Limb (tissue), 2 donors: ENCODE measurements around the gene AP5Z1.
A peak's percentile ranks its signal among the peaks of the same experiment; 100 is the strongest.

Experiments used
- DNase-seq, 2 donors: peaks; one replicate each; pipeline ENCODE4 v3.0.0-alpha.2; 2016; ENCODE audit errors: extremely low spot score in 2 of 2

Gene AP5Z1

GRCh38 chr7:4765776-4766490 lies 9.5 kb upstream of the AP5Z1 start:
- no peak for DNase-seq

GRCh38 chr7:4766666-4767519 lies 8.5 kb upstream of the AP5Z1 start:
- peak in 1 of 2 donors; percentile 27 for DNase-seq

DNA sequence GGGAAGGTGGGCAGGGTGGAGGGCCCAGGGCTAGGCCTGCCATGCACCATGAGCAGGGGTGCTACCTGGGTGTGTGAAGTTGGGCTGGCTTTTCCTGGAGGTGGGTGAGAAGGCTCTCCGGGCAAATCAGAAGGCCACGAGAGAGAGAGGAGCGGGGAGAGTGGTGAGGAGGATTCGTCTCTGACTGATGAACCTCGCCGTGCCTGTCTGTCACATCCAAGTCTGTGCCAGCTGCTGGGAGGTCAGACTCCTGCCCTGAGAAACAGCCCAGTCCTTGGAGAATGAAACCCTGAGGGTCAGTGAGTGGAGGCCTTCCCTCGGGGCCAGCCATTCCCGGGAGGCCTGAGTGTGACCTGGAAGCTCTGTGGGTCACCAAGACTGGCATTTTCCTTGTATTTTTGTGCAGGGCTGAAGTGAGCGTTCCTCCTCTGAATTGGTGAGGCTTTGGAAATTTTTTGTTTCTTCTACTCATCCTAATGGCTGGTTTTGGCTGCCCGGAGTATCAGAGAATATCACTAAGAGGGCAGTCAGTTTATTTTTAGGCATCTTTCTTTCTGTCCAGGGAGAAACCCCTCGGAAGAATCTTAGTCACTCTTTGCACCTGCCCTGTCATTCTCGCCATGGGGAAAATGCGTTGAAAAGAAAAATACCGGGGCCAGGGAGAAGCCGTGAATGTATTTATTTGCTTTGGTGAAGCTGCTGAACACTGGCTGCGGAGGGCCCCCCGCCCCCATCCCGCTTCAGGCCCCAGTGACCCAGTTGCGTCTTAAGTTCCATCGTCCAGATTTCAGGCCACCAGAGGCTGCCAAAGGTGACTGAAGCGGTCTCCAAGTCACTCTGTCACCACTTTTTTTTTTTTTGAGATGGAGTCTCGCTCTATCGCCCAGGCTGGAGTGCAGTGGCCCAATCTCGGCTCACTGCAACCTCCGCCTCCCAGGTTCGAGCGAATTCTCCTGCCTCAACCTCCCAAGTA lies 6.5 kb upstream of the AP5Z1 start:
- no peak for DNase-seq

GRCh38 chr7:4769761-4770160 lies 5.7 kb upstream of the AP5Z1 start:
- DNase-seq, result no peak

- DNase-seq, result no peak
These were observed 4.5 kb upstream of the AP5Z1 start for GRCh38 chr7:4770886-4771285.

- no peak for DNase-seq
These were observed 3.7 kb upstream of the AP5Z1 start for GRCh38 chr7:4771737-4772136.

DNA sequence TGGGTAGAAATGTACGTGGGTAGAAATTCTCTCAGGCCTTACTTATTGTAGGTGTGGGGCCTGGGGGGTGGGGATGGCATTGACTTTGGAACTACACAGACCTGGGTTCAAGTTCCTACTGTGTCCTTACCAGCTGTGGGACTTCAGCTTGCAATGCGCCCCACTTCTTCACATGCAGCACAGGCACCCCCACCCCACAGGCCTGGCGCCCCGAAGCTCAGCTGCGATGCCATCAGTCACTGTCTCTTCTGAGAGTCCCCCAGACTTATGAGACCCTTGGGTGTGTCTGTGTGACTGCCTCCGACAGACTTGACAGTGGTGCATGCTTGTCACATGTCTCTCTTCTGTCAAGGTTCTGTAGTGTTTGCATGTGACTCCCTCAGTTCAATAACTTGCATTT lies 3.1 kb upstream of the AP5Z1 start:
- DNase-seq, result no peak

GRCh38 chr7:4774007-4774406 lies 1.4 kb upstream of the AP5Z1 start:
- DNase-seq, result no peak

DNA sequence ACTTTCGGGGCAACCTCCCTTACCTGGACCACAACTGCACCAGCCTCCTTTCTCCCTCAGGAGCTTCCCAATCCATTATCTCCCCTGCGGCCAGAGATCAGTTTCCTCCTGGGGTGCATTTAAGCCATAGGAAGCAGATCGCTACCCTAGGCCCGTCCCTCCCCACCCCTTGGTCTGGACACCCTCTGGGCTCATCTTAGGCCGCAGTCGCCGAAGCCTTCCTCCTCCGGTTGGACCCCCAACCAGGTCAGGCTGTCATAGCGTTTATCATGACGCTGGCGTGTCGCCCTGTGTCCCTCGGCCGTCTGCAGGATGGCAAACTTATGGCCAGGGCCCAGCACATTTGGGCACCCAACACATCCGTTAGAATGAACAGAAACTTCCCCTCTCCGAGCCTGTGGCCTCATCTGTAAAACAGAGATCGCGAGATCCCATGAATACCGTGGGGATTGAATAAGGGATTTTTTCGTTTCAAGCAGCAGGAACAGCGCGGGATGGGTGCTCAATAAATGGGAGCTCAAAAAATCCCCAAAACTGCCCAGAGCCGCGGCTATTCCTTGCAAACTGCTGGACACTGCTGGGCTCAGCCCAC lies 669 bp upstream of the AP5Z1 start:
- DNase-seq, result peak in 1 of 2 donors; percentile 31

DNA sequence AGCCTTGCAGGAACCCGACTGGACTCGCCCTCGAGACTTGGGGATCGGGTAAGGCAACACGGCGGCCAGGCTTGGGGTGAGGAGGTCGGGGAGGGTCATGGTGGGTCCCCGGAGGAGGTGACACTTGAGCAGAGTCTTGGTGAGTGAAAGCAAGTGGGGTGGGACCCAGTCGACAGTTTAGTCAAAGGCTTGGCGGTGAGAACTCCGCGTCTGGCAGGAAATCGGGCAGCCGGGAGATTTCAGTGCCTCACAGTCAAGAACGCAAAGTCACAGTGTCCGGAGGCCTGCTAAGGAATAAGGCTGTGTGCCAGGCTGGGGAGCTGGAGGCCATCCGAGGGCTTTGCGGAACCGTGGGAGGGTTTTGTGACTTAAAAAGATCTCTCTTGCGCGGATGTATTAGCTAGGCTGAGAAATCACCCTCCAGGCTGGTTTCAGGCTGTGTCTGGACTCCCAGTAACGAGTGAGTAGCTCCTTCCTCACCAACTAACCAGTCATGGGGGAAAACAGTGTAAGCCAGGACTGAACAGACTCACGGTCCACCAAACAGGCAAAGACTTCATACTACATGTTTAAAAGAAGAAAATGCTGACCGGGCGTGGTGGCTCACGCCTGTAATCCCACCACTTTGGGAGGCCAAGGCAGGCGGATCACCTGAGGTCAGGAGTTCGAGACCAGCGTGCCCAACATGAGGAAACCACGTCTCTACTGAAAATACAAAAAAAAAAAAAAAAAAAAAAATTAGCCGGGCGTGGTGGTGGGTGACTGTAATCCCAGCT lies 613 bp downstream of the AP5Z1 start:
- DNase-seq, result no peak

DNA sequence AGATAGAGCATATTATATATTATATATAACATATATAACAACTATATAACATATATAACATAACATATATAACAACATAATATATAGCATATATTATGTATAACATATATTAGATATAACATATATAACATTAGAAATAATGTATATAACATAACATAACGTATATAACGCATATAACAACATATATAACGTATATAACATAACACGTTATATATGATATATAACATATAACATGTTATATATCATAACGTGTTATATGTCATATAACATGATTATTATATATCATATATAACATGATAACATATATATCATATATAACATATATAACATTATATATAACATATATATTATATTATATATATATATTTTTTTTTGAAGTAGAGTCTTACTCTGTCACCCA lies 3.7 kb downstream of the AP5Z1 start:
- DNase-seq, result no peak

DNA sequence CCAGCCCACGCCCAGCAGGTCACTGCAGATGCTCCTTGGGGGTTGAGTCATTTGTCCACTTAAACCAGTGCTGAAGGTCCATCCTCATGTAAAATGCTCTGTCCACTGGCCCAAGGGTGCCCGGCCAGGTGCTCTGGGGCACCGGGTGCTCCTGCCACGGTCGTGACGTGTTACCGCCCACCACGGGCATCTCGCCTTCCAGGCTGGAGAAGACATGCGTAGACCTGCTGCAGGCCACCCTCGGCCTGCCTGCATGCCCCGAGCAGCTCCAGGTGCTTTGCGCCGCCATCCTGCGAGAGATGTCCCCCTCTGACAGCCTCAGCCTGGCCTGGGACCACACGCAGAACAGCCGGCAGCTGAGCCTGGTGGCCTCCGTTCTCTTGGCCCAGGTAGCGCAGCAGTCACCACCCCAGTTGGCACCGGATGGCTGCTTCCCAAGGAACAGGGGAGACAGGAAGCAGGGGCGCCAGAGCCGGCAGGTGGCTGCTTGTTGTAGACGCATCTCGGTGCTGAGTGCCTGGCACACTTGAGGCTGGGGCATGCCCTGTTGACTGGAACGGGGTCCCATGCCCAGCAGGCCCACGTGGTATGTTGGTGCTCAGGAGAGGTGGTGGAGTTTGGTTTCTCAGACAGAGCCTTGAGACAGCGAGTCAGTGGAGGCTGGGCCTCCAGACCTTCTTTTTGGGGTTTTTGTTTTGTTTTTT lies 6.1 kb downstream of the AP5Z1 start:
- no peak for DNase-seq

DNA sequence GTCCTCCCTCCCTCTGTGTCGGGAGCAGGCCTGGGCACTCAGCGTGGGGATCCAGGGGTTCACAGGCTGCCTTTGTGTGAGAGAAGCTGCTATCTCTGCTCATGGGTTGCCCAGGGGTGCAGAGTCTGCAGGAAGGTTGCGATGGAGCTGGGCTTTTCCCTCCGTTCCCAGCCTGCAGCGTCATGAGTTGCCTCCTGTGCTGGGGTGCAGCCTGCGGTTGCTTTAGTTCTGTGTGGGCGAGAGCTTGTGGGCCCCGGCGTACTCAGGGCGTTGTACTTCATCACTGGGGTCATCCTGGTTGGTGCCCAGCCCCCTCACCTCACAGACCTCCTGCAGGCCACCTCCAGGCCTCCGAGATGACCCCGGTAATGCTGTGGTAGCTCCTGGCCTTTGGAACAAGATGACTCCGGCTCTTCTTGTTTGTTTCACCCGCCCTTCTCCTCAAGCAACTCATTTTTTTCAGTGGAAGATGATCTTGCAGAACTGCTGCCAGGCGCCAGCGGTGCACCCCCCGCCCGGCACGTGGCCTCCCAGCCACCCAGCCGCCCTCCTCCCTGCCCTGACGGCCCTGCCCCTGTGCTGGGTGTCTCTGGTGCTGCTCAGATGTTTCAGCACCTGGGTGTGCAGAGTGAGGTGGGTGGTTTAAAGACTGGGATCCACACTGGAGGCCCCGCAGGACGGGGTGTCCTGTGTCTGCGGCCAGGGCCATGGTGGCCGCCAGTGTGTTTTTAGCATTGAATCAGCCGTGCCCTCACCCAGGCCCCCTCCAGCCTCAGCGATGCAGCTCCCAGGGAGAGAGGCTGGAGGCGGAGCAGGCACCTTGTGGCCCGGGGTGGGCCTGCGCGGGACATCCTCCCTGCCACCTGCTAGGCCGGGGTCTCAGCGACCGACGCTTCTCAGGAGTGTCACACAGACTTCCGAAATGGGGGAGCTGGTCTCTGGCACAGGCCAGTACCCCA lies 7.2 kb downstream of the AP5Z1 start:
- DNase-seq, result no peak

DNA sequence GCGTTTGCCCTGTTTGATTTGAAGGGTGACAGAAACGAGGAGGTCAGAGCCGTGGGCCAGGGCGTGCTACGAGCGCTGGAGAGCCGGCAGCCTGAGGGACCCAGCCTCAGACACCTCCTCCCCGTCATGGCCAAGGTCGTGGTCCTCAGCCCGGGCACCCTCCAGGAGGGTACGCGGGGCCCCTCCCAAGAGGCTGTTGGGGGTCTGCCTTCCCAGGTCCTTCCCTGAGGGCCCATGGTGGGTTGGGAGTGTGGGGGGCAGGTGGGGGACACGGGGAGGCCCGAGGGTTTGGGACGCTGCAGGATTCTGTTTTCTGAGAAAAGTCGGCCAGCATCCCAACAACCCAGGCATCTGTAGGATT lies 7.8 kb downstream of the AP5Z1 start:
- no peak for DNase-seq

DNA sequence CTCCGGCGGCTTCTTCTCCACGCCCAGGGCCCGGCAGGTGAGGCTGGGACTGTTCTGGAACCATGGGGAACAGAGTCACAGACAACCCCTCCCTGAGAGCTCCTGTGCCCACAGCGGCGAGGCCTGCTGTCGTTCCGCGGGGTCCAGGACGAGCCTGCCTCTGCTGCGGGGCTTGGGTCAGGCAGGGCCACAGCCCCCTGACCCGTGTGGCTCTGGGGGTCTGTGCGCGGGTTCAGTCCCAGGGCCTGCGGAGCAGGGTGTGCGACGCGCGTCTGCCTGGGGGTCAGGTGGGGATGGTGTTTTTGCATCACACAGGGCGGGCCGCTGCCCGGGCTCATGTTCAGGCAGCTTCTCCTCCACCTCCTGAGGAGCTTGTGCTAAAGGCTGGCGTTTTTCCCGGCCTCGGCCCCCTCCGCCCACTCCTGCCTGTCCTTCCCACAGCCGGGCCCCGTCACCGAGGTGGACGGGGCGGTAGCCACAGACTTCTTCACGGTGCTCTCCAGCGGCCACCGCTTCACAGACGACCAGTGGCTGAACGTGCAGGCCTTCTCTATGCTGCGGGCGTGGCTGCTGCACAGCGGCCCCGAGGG lies 8.4 kb downstream of the AP5Z1 start:
- no peak for DNase-seq

DNA sequence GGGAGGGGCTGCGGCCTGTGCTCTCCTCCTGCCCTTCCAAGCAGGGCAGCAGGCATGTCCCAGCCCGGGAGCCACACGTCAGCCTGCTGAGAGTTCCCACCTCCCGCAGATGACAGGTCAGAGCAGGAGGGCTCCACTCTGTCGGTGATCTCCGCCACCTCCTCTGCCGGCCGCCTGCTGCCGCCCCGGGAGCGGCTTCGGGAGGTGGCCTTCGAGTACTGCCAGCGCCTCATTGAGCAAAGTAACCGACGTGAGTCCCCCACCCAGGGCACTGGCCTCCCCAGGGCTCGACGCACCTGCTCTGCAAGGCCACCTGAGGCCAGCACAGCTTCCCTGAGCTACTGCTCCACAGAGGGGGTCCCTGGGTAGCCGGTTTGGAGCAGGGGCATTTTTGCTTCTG lies 9.4 kb downstream of the AP5Z1 start:
- DNase-seq, result no peak

DNA sequence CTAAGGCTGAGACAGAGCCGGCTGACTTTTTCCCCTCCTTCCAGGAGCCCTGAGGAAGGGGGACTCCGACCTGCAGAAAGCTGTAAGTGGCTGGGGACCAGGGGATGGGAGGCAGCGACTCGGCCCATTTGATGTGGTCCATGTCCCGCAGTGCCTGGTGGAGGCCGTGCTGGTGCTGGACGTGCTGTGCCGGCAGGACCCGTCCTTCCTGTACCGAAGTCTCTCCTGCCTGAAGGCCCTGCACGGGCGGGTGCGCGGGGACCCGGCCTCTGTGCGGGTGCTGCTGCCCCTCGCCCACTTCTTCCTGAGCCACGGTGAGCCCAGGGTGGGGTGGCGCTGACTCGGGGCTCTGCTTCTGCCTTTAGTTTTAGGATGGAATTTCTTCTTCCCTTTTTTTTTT lies 9.9 kb downstream of the AP5Z1 start:
- no peak for DNase-seq

- no peak for DNase-seq
These were observed 10.6 kb downstream of the AP5Z1 start for GRCh38 chr7:4786015-4786414.

DNA sequence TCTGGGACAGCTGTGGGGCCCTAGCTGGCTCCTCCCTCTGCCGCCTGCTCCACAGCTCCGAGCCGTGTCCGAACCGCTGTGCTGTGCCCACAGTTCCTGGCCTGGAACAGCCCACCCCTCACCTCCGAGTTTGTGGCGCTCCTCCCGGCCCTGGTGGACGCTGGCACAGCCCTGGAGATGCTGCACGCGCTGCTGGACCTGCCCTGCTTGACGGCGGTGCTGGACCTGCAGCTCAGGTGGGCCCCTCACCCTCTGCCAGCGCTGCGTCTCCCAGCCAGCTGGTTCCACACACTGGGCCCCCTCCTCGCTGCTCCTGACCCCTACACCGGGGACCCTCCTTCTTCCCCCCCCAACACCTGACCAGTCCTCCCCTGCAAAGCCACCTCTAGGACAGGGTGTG lies 12.1 kb downstream of the AP5Z1 start:
- DNase-seq, result no peak
